K562 (cell line): ENCODE results near the gene TMPRSS6. TPM values are rescaled to one million over a fixed set of nuclear protein-coding genes. Genes with fewer than 3 reads are reported as not detected.
A peak's percentile ranks its signal among the peaks of the same experiment; 100 is the strongest.

Experiments
- ATAC-seq: fragments of 200-7000 bp; cut with Tn5 transposase; 3 replicates; pipeline ENCODE4 v1.9.1; 2020; ENCODE audit warnings: moderate library complexity
- BruUV-seq: library from RNA; stranded (reverse); fragments of 400-500 nt; replicated peaks from 2 replicates; lab custom pipeline; 2021; lab: Mats Ljungman, UMichigan
- CTCF ChIA-PET: fragments of 300-600 bp; formaldehyde crosslinking; extraction: SDS; loops from one replicate; lab custom pipeline; 2021; ENCODE audit warnings: low intra/inter-chr PET ratio; lab: Yijun Ruan, JAX
- POLR2A ChIA-PET: fragments of 300-600, 350-650 bp; sonication (Branson Sonifier 250); formaldehyde crosslinking; extraction: SDS; loops from one replicate; lab custom pipeline; 2021; ENCODE audit warnings: antibody characterized with exemption, inconsistent platforms; lab: Yijun Ruan, JAX
- DNase-seq, 4 experiments: peaks; one replicate each; pipeline versions ENCODE4 v3.0.0 to v3.0.0-alpha.2; 2011 to 2018; ENCODE audit warnings: low spot score in 3 of 4, mixed read lengths in 3 of 4; ENCODE audit errors: extremely low read depth in 1 of 4
- FAIRE-seq: peaks from 2 replicates; lab custom pipeline; 2011; peaks lifted over from hg19 to GRCh38; lab: Jason Lieb, UNC
- H2AFZ ChIP-seq: 2 replicates; pipeline ENCODE4 v1.6.0; 2011; ENCODE audit warnings: low read depth, low read length, control low read depth, inconsistent platforms
- H3K27ac ChIP-seq: fragments of 200-600 bp; 3 replicates; pipeline ENCODE4 v1.8.0; 2011; ENCODE audit warnings: low read depth, mild to moderate bottlenecking, control low read depth, inconsistent platforms, low read length, moderate library complexity, mixed read lengths; ENCODE audit errors: extremely low read depth
- H3K27me3 ChIP-seq, 2 experiments: fragments of 300-600 bp in 1 of 2; 2 replicates in 1 of 2; 3 replicates in 1 of 2; pipeline versions ENCODE4 v1.6.0 to v1.8.0; 2011; ENCODE audit warnings: inconsistent platforms in 2 of 2, low read length in 2 of 2, mild to moderate bottlenecking in 1 of 2, mixed read lengths in 1 of 2, moderate library complexity in 1 of 2; ENCODE audit not compliant: control insufficient read depth in 2 of 2, insufficient read depth in 2 of 2
- H3K36me3 ChIP-seq: fragments of 300-600 bp; 3 replicates; pipeline ENCODE4 v1.8.0; 2011; ENCODE audit warnings: mild to moderate bottlenecking, low read length, inconsistent platforms; ENCODE audit not compliant: control insufficient read depth, insufficient read depth
- H3K4me1 ChIP-seq, 2 experiments: fragments of 200-600 bp in 1 of 2; replicated peaks in 1 of 2; 2 replicates in 1 of 2; 3 replicates in 1 of 2; pipeline versions ENCODE4 v1.5.1 to v1.8.0; 2011; ENCODE audit warnings: inconsistent platforms in 2 of 2, low read length in 2 of 2, mild to moderate bottlenecking in 1 of 2, mixed read lengths in 1 of 2, moderate library complexity in 1 of 2; ENCODE audit not compliant: control insufficient read depth in 2 of 2, insufficient read depth in 2 of 2
- H3K4me2 ChIP-seq: 2 replicates; pipeline ENCODE4 v1.6.1; 2011; ENCODE audit warnings: low read length, control low read depth, inconsistent platforms, mixed read lengths; ENCODE audit not compliant: insufficient read depth
- H3K4me3 ChIP-seq: fragments of 200-600 bp; sonication (generic), shearing (Covaris generic); 2 replicates; pipeline ENCODE4 v1.5.1; 2016; ENCODE audit warnings: control low read depth, inconsistent platforms
- H3K79me2 ChIP-seq: fragments of 200-600 bp; 3 replicates; pipeline ENCODE4 v1.8.0; 2011; ENCODE audit warnings: low read length, inconsistent platforms; ENCODE audit not compliant: control insufficient read depth, insufficient read depth
- H3K9ac ChIP-seq, 2 experiments: 2 replicates each; pipeline versions ENCODE4 v1.6.0 to v1.6.1; 2011; ENCODE audit warnings: low read depth in 2 of 2, low read length in 2 of 2, control low read depth in 1 of 2, inconsistent platforms in 1 of 2, mild to moderate bottlenecking in 1 of 2, mixed read lengths in 1 of 2; ENCODE audit not compliant: insufficient read depth in 1 of 2
- H3K9me1 ChIP-seq: one replicate; pipeline ENCODE4 v1.6.0; 2011; ENCODE audit warnings: inconsistent platforms, mild to moderate bottlenecking, low read length, moderate library complexity; ENCODE audit not compliant: control insufficient read depth, insufficient read depth
- H3K9me3 ChIP-seq: replicated peaks from 2 replicates; pipeline ENCODE4 v1.5.1; 2011; ENCODE audit warnings: low read depth, low read length, inconsistent platforms; ENCODE audit not compliant: control insufficient read depth, insufficient read depth
- H4K20me1 ChIP-seq: replicated peaks from 2 replicates; pipeline ENCODE4 v1.6.1; 2011; ENCODE audit warnings: low read length, inconsistent platforms, mixed read lengths; ENCODE audit not compliant: control insufficient read depth, insufficient read depth
- VEZF1 ChIP-seq: fragments of 200-800 bp; sonication (Bioruptor generic); IDR thresholded peaks from 2 replicates; pipeline ENCODE4 v1.6.1; 2017; ENCODE audit warnings: missing genetic modification characterization, missing compliant biosample characterization
- ZKSCAN8 ChIP-seq: fragments of 200-800 bp; sonication (Bioruptor generic); IDR thresholded peaks from 2 replicates; pipeline ENCODE4 v1.6.1; 2016; ENCODE audit warnings: missing genetic modification characterization, missing compliant biosample characterization
- WGBS: fragments of 100-300 bp; shearing (Covaris generic); methylation state at CpG from one replicate; pipeline ENCODE4 v1.1.6; 2016; ENCODE audit warnings: low coverage, mixed read lengths; ENCODE audit not compliant: insufficient coverage; ENCODE audit errors: missing lambda C conversion rate; 5-methylcytosine and 5-hydroxymethylcytosine counted together
- in situ Hi-C: fragments of 300-500 bp; cut with MboI; formaldehyde crosslinking; loops from 4 replicates; pipeline ENCODE4 v1.15.0; 2018; ENCODE audit warnings: inconsistent platforms, mixed read lengths
- intact Hi-C: fragments of 100-400 bp; cut with micrococcal nuclease; formaldehyde crosslinking; loops from 2 replicates; pipeline ENCODE4 v1.14.2; 2022
- polyA plus RNA-seq, 8 experiments: library from polyadenylated mRNA; depleted of rRNA in 4 of 8; stranded (reverse) in 5 of 8; unstranded in 3 of 8; fragments of >200 nt; fragmentation: Nextera tagmentation in 2 of 8; fragmentation: Illumina TruSeq in 1 of 8; extraction: Ambion mirVana in 2 of 8; extraction: Trizol in 1 of 8; gene quantifications; 2 replicates each; pipeline versions ENCODE4 v1.2.1 to v1.2.3, GENCODE V29; 2011 to 2014; ENCODE audit warnings: inconsistent platforms in 1 of 8, missing spikeins in 1 of 8
- total RNA-seq, 7 experiments: library from RNA; depleted of rRNA in 6 of 7; stranded (reverse); fragments of >200 nt in 6 of 7; fragmentation: Illumina TruSeq in 2 of 7; extraction: Trizol in 2 of 7; gene quantifications; 2 replicates each; pipeline versions ENCODE4 v1.2.1 to v1.2.3, GENCODE V29; 2011 to 2021; ENCODE audit warnings: low replicate concordance in 1 of 7

TMPRSS6 gene
- total and polyA plus RNA-seq, 9 of the 15 experiments (the other 6 are each of a cell fraction or from before 2014, with no cell fraction given) = 0.03 TPM; not detected in 8

GRCh38 chr22:37121887-37122591 is 12.5 kb upstream of the TMPRSS6 start:
- Histone ChIP-seq H3K4me2 (no peak overlapping the region), H3K4me3 (no peak overlapping the region), H3K9me1 (no peaks in the 10 kb centered on the region), H3K27ac (no peak overlapping the region), H2AFZ (no peak overlapping the region), H3K9ac (peak overlapping the region in 1 of 2 experiments; percentile 52; a peak in 1 of 4 replicates), H3K9me3 (no peaks in the 10 kb centered on the region; the same call in 1 of the 2 replicates), H3K36me3 (no peaks in the 10 kb centered on the region), H3K27me3 (peaks cover 2 to 15% of the 10 kb centered on the region in 2 experiments; a peak in 2 of 5 replicates), H3K79me2 (no peaks in the 10 kb centered on the region), H3K4me1 (no peaks in the 10 kb centered on the region; a peak in 2 of 5 replicates), H4K20me1 (no peaks in the 10 kb centered on the region)
- no TSS peak for BruUV-seq
- TF ChIP-seq ZKSCAN8 = no peak
- TF ChIP-seq VEZF1 (CRISPR knock-in tag) = peak; percentile 28; the same call in 1 of the 2 replicates
- POLR2A ChIA-PET = interaction anchor here (0.6 kb wide), 2 partner anchors 9 to 230 kb away, joined by 3 read pairs; no protein-coding TSS in a partner anchor
- CTCF ChIA-PET = no interaction called here
- ATAC-seq = no peak
- no peak for FAIRE-seq
- DNase-seq = no peak
- intact Hi-C loops (no loop called here), in situ Hi-C loops (no loop called here)
- 2% methylated on average over 14 of the region's 15 CpGs for WGBS
